Brain microvascular endothelial cell (primary cell): Measurements from ENCODE around the gene STXBP5.

Experiments used
- DNase-seq: peaks from one replicate; pipeline ENCODE4 v3.0.0-alpha.2; 2020
- H3K27ac ChIP-seq: fragments of 250-450 bp; sonication (Bioruptor Pico); 2 replicates; pipeline ENCODE4 v1.5.1; 2020; ENCODE audit warnings: mild to moderate bottlenecking, moderate library complexity
- H3K27me3 ChIP-seq: fragments of 250-450 bp; sonication (Bioruptor Pico); replicated peaks from 2 replicates; pipeline ENCODE4 v1.5.1; 2020; ENCODE audit warnings: mild to moderate bottlenecking
- H3K36me3 ChIP-seq: fragments of 250-450 bp; sonication (Bioruptor Pico); replicated peaks from 2 replicates; pipeline ENCODE4 v1.5.1; 2020; ENCODE audit warnings: mild to moderate bottlenecking
- H3K4me3 ChIP-seq: 2 replicates; pipeline ENCODE4 v1.5.1; 2011; ENCODE audit warnings: low read depth, mild to moderate bottlenecking, control low read depth, low read length, moderate library complexity
- in situ Hi-C: cut with HindIII; loops from 2 replicates; pipeline ENCODE4 v1.10.0; 2017; ENCODE audit warnings: low sequenced_read_pairs, low pct_ligation_motif_present
- TF ChIP-seq, protein P1 (sequence below): IDR thresholded peaks from 2 replicates; pipeline ENCODE4 v1.5.1; 2011; ENCODE audit warnings: low read depth, mild to moderate bottlenecking, moderate library complexity, low read length, control low read depth, inconsistent platforms; ENCODE audit errors: missing control alignments

STXBP5 gene

DNA sequence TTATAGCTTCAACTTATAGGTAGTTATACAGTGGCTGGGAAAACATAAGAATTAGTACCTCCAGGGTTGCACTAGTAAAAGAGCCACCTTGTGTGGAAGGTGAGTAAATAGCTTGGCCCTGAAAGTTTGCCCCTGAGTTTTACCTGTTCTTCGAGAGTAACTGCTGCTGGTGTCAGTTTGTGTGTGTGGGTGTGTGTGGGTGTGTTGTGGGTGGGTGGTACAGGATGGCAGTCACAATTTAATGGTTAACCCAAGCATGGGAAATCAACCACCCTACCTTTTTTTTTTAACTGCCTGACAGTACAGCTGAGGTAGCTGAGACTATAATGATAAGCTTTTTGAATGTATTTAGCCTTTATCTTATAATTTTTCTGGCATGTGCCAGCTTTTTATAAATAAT lies 137.3 kb downstream of the STXBP5 start:
- Histone ChIP-seq H3K27me3 (no peaks in the 10 kb centered on the region), H3K27ac (no peak overlapping the region), H3K4me3 (no peak overlapping the region), H3K36me3 (peaks cover 3% of the 10 kb centered on the region)
- TF ChIP-seq, protein P1, sequence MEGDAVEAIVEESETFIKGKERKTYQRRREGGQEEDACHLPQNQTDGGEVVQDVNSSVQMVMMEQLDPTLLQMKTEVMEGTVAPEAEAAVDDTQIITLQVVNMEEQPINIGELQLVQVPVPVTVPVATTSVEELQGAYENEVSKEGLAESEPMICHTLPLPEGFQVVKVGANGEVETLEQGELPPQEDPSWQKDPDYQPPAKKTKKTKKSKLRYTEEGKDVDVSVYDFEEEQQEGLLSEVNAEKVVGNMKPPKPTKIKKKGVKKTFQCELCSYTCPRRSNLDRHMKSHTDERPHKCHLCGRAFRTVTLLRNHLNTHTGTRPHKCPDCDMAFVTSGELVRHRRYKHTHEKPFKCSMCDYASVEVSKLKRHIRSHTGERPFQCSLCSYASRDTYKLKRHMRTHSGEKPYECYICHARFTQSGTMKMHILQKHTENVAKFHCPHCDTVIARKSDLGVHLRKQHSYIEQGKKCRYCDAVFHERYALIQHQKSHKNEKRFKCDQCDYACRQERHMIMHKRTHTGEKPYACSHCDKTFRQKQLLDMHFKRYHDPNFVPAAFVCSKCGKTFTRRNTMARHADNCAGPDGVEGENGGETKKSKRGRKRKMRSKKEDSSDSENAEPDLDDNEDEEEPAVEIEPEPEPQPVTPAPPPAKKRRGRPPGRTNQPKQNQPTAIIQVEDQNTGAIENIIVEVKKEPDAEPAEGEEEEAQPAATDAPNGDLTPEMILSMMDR: no peak
- in situ Hi-C loops: no loop called here
- no peak for DNase-seq

DNA sequence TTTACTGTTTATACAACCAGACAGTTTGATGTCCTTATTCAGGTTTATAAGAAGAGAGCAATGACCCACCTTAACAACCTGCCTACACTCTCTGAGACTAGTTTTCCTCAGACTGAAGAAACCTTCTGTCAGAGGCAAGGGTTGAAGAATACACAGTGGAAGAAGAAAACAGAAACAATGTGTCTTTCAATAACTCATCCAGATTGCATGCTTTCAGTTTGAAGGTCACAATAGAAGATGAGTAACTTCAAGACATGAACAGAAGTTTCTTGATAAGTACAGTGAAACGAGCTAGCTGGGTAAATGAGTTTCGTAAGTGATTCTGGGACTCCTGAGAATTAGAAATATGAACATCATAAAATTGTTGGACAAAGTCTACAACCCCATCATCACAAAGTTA lies 141.7 kb downstream of the STXBP5 start:
- Histone ChIP-seq H3K27ac (no peak overlapping the region), H3K27me3 (no peaks in the 10 kb centered on the region), H3K36me3 (peaks cover 5% of the 10 kb centered on the region), H3K4me3 (no peak overlapping the region)
- DNase-seq: no peak
- TF ChIP-seq, protein P1: no peak
- in situ Hi-C loops: no loop called here

DNA sequence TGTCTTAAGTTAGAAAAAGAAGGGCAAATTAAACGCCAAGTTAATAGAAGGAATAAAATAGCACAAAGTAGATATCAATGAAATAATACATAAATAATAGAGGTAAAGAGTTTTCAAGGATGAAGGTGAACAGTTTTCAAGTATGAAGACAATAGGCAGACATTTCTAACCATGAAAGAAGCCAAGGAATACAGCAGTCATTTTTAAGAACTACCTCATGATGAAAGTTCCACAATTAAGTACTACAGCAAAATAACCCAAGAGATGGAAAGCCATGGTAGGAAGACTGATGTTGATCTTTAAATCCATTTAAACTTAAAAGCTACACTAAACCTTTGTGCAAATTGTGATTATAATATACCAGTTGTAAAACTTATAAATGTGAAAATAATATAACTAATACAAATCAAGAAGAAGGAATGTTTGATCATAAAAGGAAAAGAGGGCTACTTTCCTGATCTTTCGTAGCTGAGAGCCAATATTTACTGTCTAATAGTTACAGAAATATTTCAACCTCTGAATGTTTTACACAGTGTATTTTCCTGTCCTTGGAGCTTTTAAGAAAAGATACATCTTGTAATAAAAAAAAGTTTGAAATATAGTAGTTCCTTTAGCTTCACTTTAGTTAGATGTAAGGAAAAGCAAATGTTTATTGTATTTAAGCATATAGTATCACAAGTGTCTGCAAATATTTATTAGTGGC lies 143.1 kb downstream of the STXBP5 start:
- H3K27ac ChIP-seq: no peak overlapping the region
- TF ChIP-seq, protein P1: no peak
- no peaks in the 10 kb centered on the region for H3K27me3 ChIP-seq
- peaks cover 3% of the 10 kb centered on the region for H3K36me3 ChIP-seq
- DNase-seq: no peak
- no peak overlapping the region for H3K4me3 ChIP-seq
- in situ Hi-C loops: no loop called here

DNA sequence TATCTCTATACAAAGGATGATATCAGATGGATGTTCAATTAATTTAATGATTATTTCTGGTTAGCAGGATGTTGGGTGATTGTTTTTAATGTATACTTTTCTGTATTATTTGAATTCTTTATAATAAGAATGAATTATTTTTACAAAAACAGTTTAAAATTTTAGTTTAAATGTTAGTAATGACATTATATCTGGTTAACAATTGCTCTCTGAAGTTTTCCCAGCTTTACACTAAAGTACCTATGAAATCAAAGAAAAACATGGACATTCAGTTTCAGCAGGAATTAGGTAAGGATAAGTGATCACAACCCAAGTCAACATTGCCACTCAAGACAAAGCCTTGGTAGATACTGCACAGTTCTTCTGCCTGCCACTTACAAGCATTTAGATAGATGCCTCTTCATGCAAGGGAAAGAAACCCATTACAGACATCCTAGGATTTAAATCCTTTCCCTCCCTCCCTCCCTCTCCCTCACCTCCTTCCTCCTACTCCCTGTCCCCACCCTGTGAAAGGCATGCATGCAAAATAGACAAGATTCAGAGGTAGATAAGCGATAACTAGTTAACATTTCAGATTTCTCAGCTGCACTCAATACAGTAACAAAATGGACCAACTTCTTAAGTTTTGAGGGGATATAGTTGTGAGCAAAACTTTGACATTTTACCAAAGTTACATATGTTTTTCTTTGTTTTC lies 143.8 kb downstream of the STXBP5 start:
- Histone ChIP-seq H3K27ac (no peak overlapping the region), H3K36me3 (peaks cover 3% of the 10 kb centered on the region), H3K4me3 (no peak overlapping the region), H3K27me3 (no peaks in the 10 kb centered on the region)
- no peak for DNase-seq
- TF ChIP-seq, protein P1: no peak
- in situ Hi-C loops: no loop called here

DNA sequence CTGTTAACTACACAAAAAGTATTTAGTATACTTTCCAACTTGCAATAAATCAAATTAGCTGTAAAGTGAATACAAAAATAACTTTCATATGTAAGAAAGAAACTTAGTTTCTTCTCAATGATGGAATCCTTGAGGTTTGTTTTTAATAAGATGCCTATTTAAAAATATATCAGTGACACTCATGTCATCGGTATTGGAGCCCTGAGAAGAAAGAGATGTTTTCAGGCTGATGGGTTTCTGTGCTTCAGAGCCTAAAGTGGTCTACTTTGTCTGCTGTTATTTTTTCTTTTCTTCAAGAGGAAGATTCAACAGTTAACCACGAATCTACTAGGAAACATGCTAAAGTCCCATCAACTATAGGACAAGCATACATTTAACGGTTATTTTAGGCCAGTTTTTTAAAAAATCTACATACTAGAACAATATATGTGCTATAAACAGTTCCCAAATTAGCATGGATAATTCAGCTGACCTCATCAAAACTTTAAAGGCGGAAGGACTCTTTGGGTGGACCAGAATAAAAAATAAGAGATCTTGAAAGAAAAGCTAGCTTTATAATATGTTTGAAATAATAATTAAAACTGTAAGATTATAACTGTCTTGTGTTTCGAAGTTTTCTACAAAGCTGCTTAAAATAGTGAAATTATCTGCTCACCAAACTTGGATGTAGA lies 157.2 kb downstream of the STXBP5 start:
- no peak for DNase-seq
- Histone ChIP-seq H3K27ac (no peak overlapping the region), H3K27me3 (no peaks in the 10 kb centered on the region), H3K4me3 (no peak overlapping the region), H3K36me3 (peaks cover 12% of the 10 kb centered on the region)
- TF ChIP-seq, protein P1: no peak
- in situ Hi-C loops: no loop called here
